GM12864 (cell line): Measurements from ENCODE around the gene C16orf87.

Experiments
- DNase-seq: peaks from one replicate; pipeline ENCODE4 v3.0.0-alpha.2; 2011; ENCODE audit warnings: low read depth
- H3K4me3 ChIP-seq: 2 replicates; pipeline ENCODE4 v1.5.1; 2011; ENCODE audit warnings: mild to moderate bottlenecking, low read depth, low read length, control low read depth
- TF ChIP-seq, protein P1 (sequence below): IDR thresholded peaks from 2 replicates; pipeline ENCODE4 v1.5.1; 2011; ENCODE audit warnings: low read depth, mild to moderate bottlenecking, moderate library complexity, low read length, control low read depth, inconsistent platforms; ENCODE audit errors: missing control alignments

C16orf87 gene

DNA sequence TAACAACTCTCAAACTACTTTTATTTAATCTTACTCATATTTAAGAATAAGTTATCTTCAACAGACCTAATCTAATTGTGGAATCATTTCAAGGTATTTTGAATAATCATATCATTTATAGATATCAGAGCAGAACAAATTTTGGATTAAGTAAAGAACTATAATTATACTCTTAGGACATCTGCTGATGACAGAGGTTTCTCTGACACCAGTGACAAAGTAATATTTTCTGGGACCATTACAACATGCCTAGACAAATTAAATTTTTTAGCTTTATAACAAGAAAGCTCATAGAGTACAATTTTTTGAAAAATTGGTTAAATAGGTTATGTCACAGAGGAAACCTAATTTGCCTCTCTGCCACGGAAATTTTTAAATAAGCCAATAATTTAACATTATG lies 30.5 kb downstream of the C16orf87 start:
- TF ChIP-seq, protein P1, sequence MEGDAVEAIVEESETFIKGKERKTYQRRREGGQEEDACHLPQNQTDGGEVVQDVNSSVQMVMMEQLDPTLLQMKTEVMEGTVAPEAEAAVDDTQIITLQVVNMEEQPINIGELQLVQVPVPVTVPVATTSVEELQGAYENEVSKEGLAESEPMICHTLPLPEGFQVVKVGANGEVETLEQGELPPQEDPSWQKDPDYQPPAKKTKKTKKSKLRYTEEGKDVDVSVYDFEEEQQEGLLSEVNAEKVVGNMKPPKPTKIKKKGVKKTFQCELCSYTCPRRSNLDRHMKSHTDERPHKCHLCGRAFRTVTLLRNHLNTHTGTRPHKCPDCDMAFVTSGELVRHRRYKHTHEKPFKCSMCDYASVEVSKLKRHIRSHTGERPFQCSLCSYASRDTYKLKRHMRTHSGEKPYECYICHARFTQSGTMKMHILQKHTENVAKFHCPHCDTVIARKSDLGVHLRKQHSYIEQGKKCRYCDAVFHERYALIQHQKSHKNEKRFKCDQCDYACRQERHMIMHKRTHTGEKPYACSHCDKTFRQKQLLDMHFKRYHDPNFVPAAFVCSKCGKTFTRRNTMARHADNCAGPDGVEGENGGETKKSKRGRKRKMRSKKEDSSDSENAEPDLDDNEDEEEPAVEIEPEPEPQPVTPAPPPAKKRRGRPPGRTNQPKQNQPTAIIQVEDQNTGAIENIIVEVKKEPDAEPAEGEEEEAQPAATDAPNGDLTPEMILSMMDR = no peak
- H3K4me3 ChIP-seq = no peak overlapping the region
- DNase-seq = no peak

GRCh38 chr16:46797501-46797900 lies 33.5 kb downstream of the C16orf87 start:
- no peak overlapping the region for H3K4me3 ChIP-seq
- no peak for DNase-seq
- TF ChIP-seq, protein P1 = no peak

DNA sequence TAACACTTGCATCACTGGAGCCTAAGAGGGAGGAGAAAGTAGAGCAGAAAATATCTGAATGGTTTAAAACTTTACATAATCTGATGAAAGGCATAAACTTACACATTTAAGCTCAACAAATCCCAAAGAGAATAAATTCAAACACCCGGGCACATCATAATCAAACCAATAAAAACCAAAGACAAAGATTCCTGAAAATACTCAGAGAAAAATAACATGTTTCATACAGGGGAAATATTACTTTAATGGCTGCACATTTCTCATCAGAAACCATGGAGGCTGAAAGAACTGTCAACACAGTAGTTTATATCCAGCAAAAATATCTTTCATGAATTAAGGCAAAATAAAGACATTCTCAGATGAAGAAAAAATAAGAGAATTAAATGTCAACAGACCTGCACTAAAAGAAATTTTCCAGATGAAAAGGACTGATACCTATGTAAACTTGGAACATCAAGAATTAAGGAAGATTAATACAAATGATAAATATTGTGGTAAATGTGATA lies 34.2 kb downstream of the C16orf87 start:
- DNase-seq = no peak
- no peak overlapping the region for H3K4me3 ChIP-seq
- TF ChIP-seq, protein P1 = no peak

- no peak for DNase-seq
- TF ChIP-seq, protein P1 = no peak
- no peak overlapping the region for H3K4me3 ChIP-seq
These were observed 37.1 kb downstream of the C16orf87 start for GRCh38 chr16:46793841-46794240.

GRCh38 chr16:46790599-46791270 lies 40.2 kb downstream of the C16orf87 start:
- H3K4me3 ChIP-seq = peak overlapping the region; percentile 74; the same call in 1 of the 2 replicates
- DNase-seq = no peak
- TF ChIP-seq, protein P1 = no peak

DNA sequence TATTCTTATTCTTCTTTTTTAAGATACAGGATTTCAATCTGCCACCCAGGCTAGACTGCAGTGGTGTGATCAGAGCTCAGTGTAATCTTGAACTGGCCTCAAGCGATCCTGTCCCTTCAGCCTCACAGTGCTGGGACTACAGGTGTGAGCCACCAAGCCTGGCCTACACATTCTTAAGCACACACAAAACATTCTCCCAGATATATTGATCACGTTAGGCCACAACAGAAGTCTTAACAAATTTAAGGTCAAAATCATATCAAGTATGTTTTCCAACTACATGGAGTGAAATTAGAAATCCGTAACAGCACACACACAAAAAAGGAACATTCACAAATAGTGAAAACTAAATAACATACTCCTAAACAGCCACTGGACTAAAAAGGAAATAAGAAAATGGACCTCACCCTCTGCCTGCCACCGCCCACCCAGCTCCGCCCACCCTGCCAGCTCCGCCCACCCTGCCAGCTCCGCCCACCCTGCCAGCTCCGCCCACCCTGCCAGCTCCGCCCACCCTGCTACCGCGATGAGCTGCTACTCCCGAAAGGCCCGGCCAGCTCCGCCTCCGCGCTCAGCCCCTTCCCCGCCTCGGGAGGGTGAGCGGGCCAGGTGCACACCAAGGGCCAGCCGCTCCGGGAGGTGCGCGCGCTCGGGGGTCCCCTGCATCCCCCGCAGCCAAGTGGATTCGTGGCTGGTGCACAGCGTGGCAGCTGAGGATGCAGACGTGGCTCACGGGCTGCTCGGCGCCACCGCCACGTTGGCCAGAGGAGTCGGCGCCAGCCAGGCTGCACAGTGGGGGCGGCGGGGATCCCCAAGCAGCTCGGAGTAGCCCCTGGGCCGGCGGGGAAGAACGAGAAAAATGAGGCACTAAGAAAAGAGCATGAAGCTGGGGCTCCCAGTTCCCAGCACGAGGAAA lies 41.2 kb downstream of the C16orf87 start:
- TF ChIP-seq, protein P1 = no peak
- H3K4me3 ChIP-seq = peak overlapping the region; percentile 74
- DNase-seq = no peak
